Astrocyte (in vitro differentiated cells and primary cell): ENCODE measurements around the gene SNAPC1. TPM values are rescaled to one million over a fixed set of nuclear protein-coding genes. Genes with fewer than 3 reads are reported as not detected.

ENCODE experiments used
- DNase-seq: peaks from one replicate; pipeline ENCODE4 v3.0.0-alpha.2; 2010; ENCODE audit warnings: low read depth
- FAIRE-seq: peaks from 2 replicates; lab custom pipeline; 2011; peaks lifted over from hg19 to GRCh38; lab: Jason Lieb, UNC
- H2AFZ ChIP-seq: 2 replicates; pipeline ENCODE4 v1.6.0; 2012; ENCODE audit warnings: low read depth, low read length, inconsistent platforms
- H3K27ac ChIP-seq: 2 replicates; pipeline ENCODE4 v1.5.1; 2011; ENCODE audit warnings: low read depth, low read length, inconsistent platforms
- H3K27me3 ChIP-seq: 2 replicates; pipeline ENCODE4 v1.6.0; 2011; ENCODE audit warnings: low read length, inconsistent platforms; ENCODE audit not compliant: insufficient read depth
- H3K36me3 ChIP-seq: 2 replicates; pipeline ENCODE4 v1.5.1; 2011; ENCODE audit warnings: low read length, inconsistent platforms; ENCODE audit not compliant: insufficient read depth
- H3K4me1 ChIP-seq: 2 replicates; pipeline ENCODE4 v1.5.1; 2011; ENCODE audit warnings: low read length, inconsistent platforms; ENCODE audit not compliant: insufficient read depth
- H3K4me2 ChIP-seq: 2 replicates; pipeline ENCODE4 v1.6.0; 2012; ENCODE audit warnings: low read length, inconsistent platforms
- H3K4me3 ChIP-seq: 2 replicates; pipeline ENCODE4 v1.5.1; 2011; ENCODE audit warnings: low read depth, mild to moderate bottlenecking, low read length, inconsistent platforms; ENCODE audit not compliant: insufficient read depth
- H3K79me2 ChIP-seq: 2 replicates; pipeline ENCODE4 v1.6.0; 2012; ENCODE audit warnings: mild to moderate bottlenecking, low read length, inconsistent platforms; ENCODE audit not compliant: insufficient read depth
- H3K9ac ChIP-seq: 2 replicates; pipeline ENCODE4 v1.6.0; 2012; ENCODE audit warnings: mild to moderate bottlenecking, low read length, inconsistent platforms
- H3K9me3 ChIP-seq: 2 replicates; pipeline ENCODE4 v1.5.1; 2012; ENCODE audit warnings: low read depth, mild to moderate bottlenecking, low read length, inconsistent platforms; ENCODE audit not compliant: insufficient read depth
- H4K20me1 ChIP-seq: 2 replicates; pipeline ENCODE4 v1.6.0; 2012; ENCODE audit warnings: low read length, inconsistent platforms; ENCODE audit not compliant: insufficient read depth
- H3K27ac Mint-ChIP-seq: one replicate; pipeline ENCODE4 v1.8.0; 2021; ENCODE audit warnings: mild to moderate bottlenecking, mixed read lengths; ENCODE audit not compliant: unreplicated experiment
- H3K27me3 Mint-ChIP-seq: one replicate; pipeline ENCODE4 v1.8.0; 2021; ENCODE audit warnings: low read depth, mixed read lengths; ENCODE audit not compliant: unreplicated experiment
- H3K36me3 Mint-ChIP-seq: one replicate; pipeline ENCODE4 v1.8.0; 2021; ENCODE audit warnings: low read depth, mixed read lengths; ENCODE audit not compliant: unreplicated experiment
- H3K4me1 Mint-ChIP-seq: one replicate; pipeline ENCODE4 v1.8.0; 2021; ENCODE audit warnings: low read depth, mixed read lengths; ENCODE audit not compliant: unreplicated experiment
- H3K4me3 Mint-ChIP-seq: one replicate; pipeline ENCODE4 v1.8.0; 2021; ENCODE audit warnings: mild to moderate bottlenecking, moderate library complexity, mixed read lengths; ENCODE audit not compliant: unreplicated experiment
- H3K9me3 Mint-ChIP-seq: one replicate; pipeline ENCODE4 v1.8.0; 2021; ENCODE audit warnings: mild to moderate bottlenecking, mixed read lengths; ENCODE audit not compliant: unreplicated experiment
- CTCF ChIP-seq: IDR thresholded peaks from 2 replicates; pipeline ENCODE4 v1.5.1; 2011; ENCODE audit warnings: low read depth, mild to moderate bottlenecking, inconsistent platforms, low read length, moderate library complexity; ENCODE audit not compliant: insufficient read depth
- EZH2 ChIP-seq: IDR thresholded peaks from 2 replicates; pipeline ENCODE4 v1.6.1; 2012; ENCODE audit warnings: mild to moderate bottlenecking, low read length, inconsistent platforms; ENCODE audit not compliant: insufficient read depth
- total RNA-seq: library from RNA; stranded (reverse); gene quantifications from 2 replicates; pipeline ENCODE4 v1.2.1, GENCODE V29; 2021

Gene SNAPC1
- total RNA-seq, 1 donor from 2014 or later, result 14.1 TPM

GRCh38 chr14:61718039-61718438, 44.2 kb upstream of the SNAPC1 start:
- H3K27me3 Mint-ChIP-seq, result no peaks in the 10 kb centered on the region
- Histone ChIP-seq H3K4me3 (no peak overlapping the region), H3K27ac (no peak overlapping the region), H3K27me3 (no peaks in the 10 kb centered on the region), H3K36me3 (peaks cover 18% of the 10 kb centered on the region), H2AFZ (no peak overlapping the region), H3K9me3 (no peaks in the 10 kb centered on the region), H3K9ac (no peak overlapping the region), H3K4me2 (no peak overlapping the region), H3K79me2 (peaks cover 100% of the 10 kb centered on the region), H3K4me1 (peaks cover 10% of the 10 kb centered on the region), H4K20me1 (peaks cover 91% of the 10 kb centered on the region)
- H3K36me3 Mint-ChIP-seq, result peaks cover 4% of the 10 kb centered on the region
- no peaks in the 10 kb centered on the region for H3K9me3 Mint-ChIP-seq
- no peak overlapping the region for H3K27ac Mint-ChIP-seq
- H3K4me1 Mint-ChIP-seq, result peaks cover 58% of the 10 kb centered on the region
- H3K4me3 Mint-ChIP-seq, result peak overlapping the region; percentile 40
- no peak for DNase-seq
- no peak for TF ChIP-seq EZH2
- no peak for TF ChIP-seq CTCF
- FAIRE-seq, result no peak

- H3K4me3 Mint-ChIP-seq, result peak overlapping the region; percentile 29
- peaks cover 7% of the 10 kb centered on the region for H3K36me3 Mint-ChIP-seq
- no peak overlapping the region for H3K9ac ChIP-seq
- H3K9me3 Mint-ChIP-seq, result no peaks in the 10 kb centered on the region
- TF ChIP-seq EZH2, result no peak
- TF ChIP-seq CTCF, result no peak
- H3K4me2 ChIP-seq, result no peak overlapping the region
- no peaks in the 10 kb centered on the region for H3K27me3 ChIP-seq
- DNase-seq (no peak), FAIRE-seq (peak; percentile 13)
- H3K36me3 ChIP-seq, result peaks cover 33% of the 10 kb centered on the region
- H3K27me3 Mint-ChIP-seq, result no peaks in the 10 kb centered on the region
- no peak overlapping the region for H3K27ac Mint-ChIP-seq
- peaks cover 89% of the 10 kb centered on the region for H4K20me1 ChIP-seq
- no peaks in the 10 kb centered on the region for H3K9me3 ChIP-seq
- no peak overlapping the region for H3K4me3 ChIP-seq
- peaks cover 7% of the 10 kb centered on the region for H3K4me1 ChIP-seq
- peaks cover 54% of the 10 kb centered on the region for H3K4me1 Mint-ChIP-seq
- peaks cover 100% of the 10 kb centered on the region for H3K79me2 ChIP-seq
- H2AFZ ChIP-seq, result no peak overlapping the region
- H3K27ac ChIP-seq, result no peak overlapping the region
Measured at GRCh38 chr14:61719344-61720293, 42.6 kb upstream of the SNAPC1 start.

- Histone ChIP-seq H3K27ac (no peak overlapping the region), H3K27me3 (no peaks in the 10 kb centered on the region), H3K36me3 (peaks cover 39% of the 10 kb centered on the region), H3K9me3 (no peaks in the 10 kb centered on the region), H2AFZ (no peak overlapping the region), H3K4me2 (no peak overlapping the region), H3K9ac (no peak overlapping the region), H3K4me3 (no peak overlapping the region), H3K79me2 (peaks cover 100% of the 10 kb centered on the region), H3K4me1 (peaks cover 7% of the 10 kb centered on the region), H4K20me1 (peaks cover 87% of the 10 kb centered on the region)
- Mint-ChIP-seq H3K4me3 (no peak overlapping the region), H3K9me3 (no peaks in the 10 kb centered on the region), H3K27me3 (no peaks in the 10 kb centered on the region), H3K36me3 (peaks cover 12% of the 10 kb centered on the region), H3K27ac (no peak overlapping the region), H3K4me1 (peaks cover 57% of the 10 kb centered on the region)
- no peak for FAIRE-seq
- peak; percentile 39 for DNase-seq
- TF ChIP-seq CTCF, result no peak
- TF ChIP-seq EZH2, result no peak
Measured at GRCh38 chr14:61720294-61720661, 41.9 kb upstream of the SNAPC1 start.
